Keratinocyte (primary cell): ENCODE results near the gene TNIP2.

ENCODE experiments used
- CTCF ChIP-seq, 3 experiments: IDR thresholded peaks in 1 of 3; conservative IDR thresholded peaks in 1 of 3; optimal IDR thresholded peaks in 1 of 3; 2 replicates in 2 of 3; 3 replicates in 1 of 3; pipeline versions ENCODE3 to v1.5.1; 2011; ENCODE audit warnings: low read length in 3 of 3, mild to moderate bottlenecking in 3 of 3, moderate library complexity in 2 of 3, control low read depth in 1 of 3, inconsistent platforms in 1 of 3; ENCODE audit not compliant: insufficient read depth in 2 of 3; ENCODE audit errors: extremely low read depth in 1 of 3
- EZH2 ChIP-seq: IDR thresholded peaks from one replicate; pipeline ENCODE4 v1.6.1; 2012; ENCODE audit warnings: inconsistent platforms, mild to moderate bottlenecking, low read length, moderate library complexity

GRCh38 chr4:2700031-2700430 is 56.1 kb downstream of the TNIP2 start:
- no peak for TF ChIP-seq CTCF (optimal IDR thresholded peaks at IDR 0.05 in 1 of 3, IDR thresholded peaks at IDR 0.05 in 1 of 3, conservative IDR thresholded peaks at IDR 0.05 in 1 of 3; ENCODE audit: extremely low read depth in 1 of 3, insufficient read depth in 2 of 3, low read length in 3 of 3)
- TF ChIP-seq EZH2, result no peak
